Breast epithelium (tissue), 3 donors: ENCODE measurements around the gene KCNIP4.

ENCODE experiments used
- POLR2AphosphoS5 ChIP-seq, 3 donors: sonication (generic); formaldehyde crosslinking; IDR thresholded peaks; one replicate each; pipeline ENCODE4 v1.6.1; 2017; ENCODE audit warnings: antibody characterized with exemption in 3 of 3
- TF ChIP-seq, protein P1 (sequence below), 3 donors: fragments of 450-650 bp; IDR thresholded peaks; one replicate each; pipeline ENCODE4 v1.5.1; 2016 to 2017; ENCODE audit warnings: antibody characterized with exemption in 3 of 3, mild to moderate bottlenecking in 3 of 3, moderate library complexity in 3 of 3

- TF ChIP-seq POLR2AphosphoS5 (IDR thresholded peaks at IDR 0.05): no peak
- TF ChIP-seq, protein P1, sequence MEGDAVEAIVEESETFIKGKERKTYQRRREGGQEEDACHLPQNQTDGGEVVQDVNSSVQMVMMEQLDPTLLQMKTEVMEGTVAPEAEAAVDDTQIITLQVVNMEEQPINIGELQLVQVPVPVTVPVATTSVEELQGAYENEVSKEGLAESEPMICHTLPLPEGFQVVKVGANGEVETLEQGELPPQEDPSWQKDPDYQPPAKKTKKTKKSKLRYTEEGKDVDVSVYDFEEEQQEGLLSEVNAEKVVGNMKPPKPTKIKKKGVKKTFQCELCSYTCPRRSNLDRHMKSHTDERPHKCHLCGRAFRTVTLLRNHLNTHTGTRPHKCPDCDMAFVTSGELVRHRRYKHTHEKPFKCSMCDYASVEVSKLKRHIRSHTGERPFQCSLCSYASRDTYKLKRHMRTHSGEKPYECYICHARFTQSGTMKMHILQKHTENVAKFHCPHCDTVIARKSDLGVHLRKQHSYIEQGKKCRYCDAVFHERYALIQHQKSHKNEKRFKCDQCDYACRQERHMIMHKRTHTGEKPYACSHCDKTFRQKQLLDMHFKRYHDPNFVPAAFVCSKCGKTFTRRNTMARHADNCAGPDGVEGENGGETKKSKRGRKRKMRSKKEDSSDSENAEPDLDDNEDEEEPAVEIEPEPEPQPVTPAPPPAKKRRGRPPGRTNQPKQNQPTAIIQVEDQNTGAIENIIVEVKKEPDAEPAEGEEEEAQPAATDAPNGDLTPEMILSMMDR (IDR thresholded peaks at IDR 0.05): no peak
Measured at GRCh38 chr4:21531048-21531447, 417.5 kb downstream of the KCNIP4 start.
